HG02763 (cell line): ENCODE data around the gene PDZK1.
"Not testable (repeated sequence)": the region's sequence is repeated elsewhere in the genome, so short reads cannot be mapped to it uniquely, and the experiment has no call there.

Experiments
- ATAC-seq: cut with Tn5 transposase; IDR thresholded peaks from one replicate; pipeline ENCODE4 v1.9.1; 2021; ENCODE audit warnings: mild to moderate bottlenecking, moderate library complexity; ENCODE audit not compliant: unreplicated experiment

Gene PDZK1

GRCh38 chr1:145711213-145711651, 4.1 kb upstream of the PDZK1 start:
- no peak for ATAC-seq

GRCh38 chr1:145710291-145711027, 3.3 kb upstream of the PDZK1 start:
- no peak for ATAC-seq

GRCh38 chr1:145708063-145708462, 895 bp upstream of the PDZK1 start:
- peak; percentile 73 for ATAC-seq

GRCh38 chr1:145706086-145706664, 993 bp downstream of the PDZK1 start:
- ATAC-seq: no peak

GRCh38 chr1:145705622-145706021, 1.5 kb downstream of the PDZK1 start:
- no peak for ATAC-seq

- no peak for ATAC-seq
Observed at GRCh38 chr1:145702826-145703225, 4.3 kb downstream of the PDZK1 start.

- no peak for ATAC-seq
Observed at GRCh38 chr1:145702052-145702451, 5.1 kb downstream of the PDZK1 start.

- ATAC-seq: no peak
Observed at GRCh38 chr1:145701306-145701862, 5.8 kb downstream of the PDZK1 start.

- ATAC-seq: no peak
Observed at GRCh38 chr1:145696630-145696960, 10.6 kb downstream of the PDZK1 start.

- no peak for ATAC-seq
Observed at GRCh38 chr1:145695821-145696629, 11.1 kb downstream of the PDZK1 start.

GRCh38 chr1:145692785-145693443, 14.3 kb downstream of the PDZK1 start:
- no peak for ATAC-seq

- ATAC-seq: no peak
Observed at GRCh38 chr1:145690587-145691558, 16.3 kb downstream of the PDZK1 start.

GRCh38 chr1:145689922-145690321, 17.2 kb downstream of the PDZK1 start:
- ATAC-seq: no peak

- ATAC-seq: no peak
Observed at GRCh38 chr1:145688924-145689323, 18.2 kb downstream of the PDZK1 start.

GRCh38 chr1:145688328-145688727, 18.8 kb downstream of the PDZK1 start:
- ATAC-seq: no peak

GRCh38 chr1:145686078-145686477, 21.1 kb downstream of the PDZK1 start:
- ATAC-seq: not testable (repeated sequence)

GRCh38 chr1:145684858-145685257, 22.3 kb downstream of the PDZK1 start:
- ATAC-seq: not testable (repeated sequence)

GRCh38 chr1:145673217-145673616, 34.0 kb downstream of the PDZK1 start:
- not testable (repeated sequence) for ATAC-seq

- ATAC-seq: not testable (repeated sequence)
Observed at GRCh38 chr1:145670995-145671745, 36.0 kb downstream of the PDZK1 start.
